Measurements from ENCODE around the gene TOP2B.

Gene TOP2B

GRCh38 chr3:25581335-25581734 is 83.4 kb downstream of the TOP2B start:
- Histone ChIP-seq H3K36me3 (ENCODE audit: insufficient read depth, low read length) (no peaks in the 10 kb centered on the region), H3K4me1 (ENCODE audit: insufficient read depth, low read length) (no peaks in the 10 kb centered on the region), H3K9me3 (ENCODE audit: low read length) (no peaks in the 10 kb centered on the region), H2AFZ (ENCODE audit: low read depth, low read length) (no peak overlapping the region), H3K27me3 (ENCODE audit: insufficient read depth, low read length) (no peaks in the 10 kb centered on the region), H3K4me3 (ENCODE audit: low read length) (no peak overlapping the region)

GRCh38 chr3:25580534-25580933 is 84.2 kb downstream of the TOP2B start:
- Histone ChIP-seq H3K4me3 (ENCODE audit: low read length) (no peak overlapping the region), H3K4me1 (ENCODE audit: insufficient read depth, low read length) (no peaks in the 10 kb centered on the region), H3K9me3 (ENCODE audit: low read length) (no peaks in the 10 kb centered on the region), H2AFZ (ENCODE audit: low read depth, low read length) (no peak overlapping the region), H3K36me3 (ENCODE audit: insufficient read depth, low read length) (no peaks in the 10 kb centered on the region), H3K27me3 (ENCODE audit: insufficient read depth, low read length) (no peaks in the 10 kb centered on the region)

- no peaks in the 10 kb centered on the region for H3K27me3 ChIP-seq (ENCODE audit: insufficient read depth, low read length)
- H3K9me3 ChIP-seq (ENCODE audit: low read length): no peaks in the 10 kb centered on the region
- no peaks in the 10 kb centered on the region for H3K36me3 ChIP-seq (ENCODE audit: insufficient read depth, low read length)
- no peak overlapping the region for H3K4me3 ChIP-seq (ENCODE audit: low read length)
- H2AFZ ChIP-seq (ENCODE audit: low read depth, low read length): no peak overlapping the region
- no peaks in the 10 kb centered on the region for H3K4me1 ChIP-seq (ENCODE audit: insufficient read depth, low read length)
These were observed 86.6 kb downstream of the TOP2B start for GRCh38 chr3:25578059-25578458.

- no peak overlapping the region for H3K4me3 ChIP-seq (ENCODE audit: low read length)
- no peaks in the 10 kb centered on the region for H3K4me1 ChIP-seq (ENCODE audit: insufficient read depth, low read length)
- H3K36me3 ChIP-seq (ENCODE audit: insufficient read depth, low read length): no peaks in the 10 kb centered on the region
- H3K27me3 ChIP-seq (ENCODE audit: insufficient read depth, low read length): no peaks in the 10 kb centered on the region
- H2AFZ ChIP-seq (ENCODE audit: low read depth, low read length): no peak overlapping the region
- no peaks in the 10 kb centered on the region for H3K9me3 ChIP-seq (ENCODE audit: low read length)
These were observed 87.8 kb downstream of the TOP2B start for GRCh38 chr3:25576831-25577454.

GRCh38 chr3:25576146-25576545 is 88.6 kb downstream of the TOP2B start:
- no peaks in the 10 kb centered on the region for H3K4me1 ChIP-seq (ENCODE audit: insufficient read depth, low read length)
- no peaks in the 10 kb centered on the region for H3K36me3 ChIP-seq (ENCODE audit: insufficient read depth, low read length)
- no peaks in the 10 kb centered on the region for H3K27me3 ChIP-seq (ENCODE audit: insufficient read depth, low read length)

GRCh38 chr3:25575001-25575400 is 89.7 kb downstream of the TOP2B start:
- Histone ChIP-seq H3K4me3 (ENCODE audit: low read length) (no peak overlapping the region), H2AFZ (ENCODE audit: low read depth, low read length) (no peak overlapping the region), H3K4me1 (ENCODE audit: insufficient read depth, low read length) (no peaks in the 10 kb centered on the region), H3K36me3 (ENCODE audit: insufficient read depth, low read length) (no peaks in the 10 kb centered on the region), H3K9me3 (ENCODE audit: low read length) (no peaks in the 10 kb centered on the region), H3K27me3 (ENCODE audit: insufficient read depth, low read length) (no peaks in the 10 kb centered on the region)

More at GRCh38 chr3:25576146-25576545, 88.6 kb downstream of the TOP2B start:
- H3K9me3 ChIP-seq (ENCODE audit: low read length): no peaks in the 10 kb centered on the region
- no peak overlapping the region for H2AFZ ChIP-seq (ENCODE audit: low read depth, low read length)
- H3K4me3 ChIP-seq (ENCODE audit: low read length): no peak overlapping the region

- H3K4me3 ChIP-seq (ENCODE audit: low read length): no peak overlapping the region
- H3K4me1 ChIP-seq (ENCODE audit: insufficient read depth, low read length): no peaks in the 10 kb centered on the region
- H3K9me3 ChIP-seq (ENCODE audit: low read length): no peaks in the 10 kb centered on the region
- H3K36me3 ChIP-seq (ENCODE audit: insufficient read depth, low read length): no peaks in the 10 kb centered on the region
- no peak overlapping the region for H2AFZ ChIP-seq (ENCODE audit: low read depth, low read length)
- no peaks in the 10 kb centered on the region for H3K27me3 ChIP-seq (ENCODE audit: insufficient read depth, low read length)
These were observed 90.4 kb downstream of the TOP2B start for GRCh38 chr3:25574172-25574765.

GRCh38 chr3:25573386-25574171 is 91.1 kb downstream of the TOP2B start:
- no peaks in the 10 kb centered on the region for H3K4me1 ChIP-seq (ENCODE audit: insufficient read depth, low read length)
- no peaks in the 10 kb centered on the region for H3K9me3 ChIP-seq (ENCODE audit: low read length)
- H3K27me3 ChIP-seq (ENCODE audit: insufficient read depth, low read length): no peaks in the 10 kb centered on the region
- H2AFZ ChIP-seq (ENCODE audit: low read depth, low read length): no peak overlapping the region
- H3K36me3 ChIP-seq (ENCODE audit: insufficient read depth, low read length): no peaks in the 10 kb centered on the region
- no peak overlapping the region for H3K4me3 ChIP-seq (ENCODE audit: low read length)

GRCh38 chr3:25572919-25573385 is 91.8 kb downstream of the TOP2B start:
- H3K4me1 ChIP-seq (ENCODE audit: insufficient read depth, low read length): no peaks in the 10 kb centered on the region
- H3K9me3 ChIP-seq (ENCODE audit: low read length): no peaks in the 10 kb centered on the region
- no peak overlapping the region for H2AFZ ChIP-seq (ENCODE audit: low read depth, low read length)
- no peaks in the 10 kb centered on the region for H3K27me3 ChIP-seq (ENCODE audit: insufficient read depth, low read length)
- no peak overlapping the region for H3K4me3 ChIP-seq (ENCODE audit: low read length)
- no peaks in the 10 kb centered on the region for H3K36me3 ChIP-seq (ENCODE audit: insufficient read depth, low read length)

GRCh38 chr3:25572336-25572735 is 92.4 kb downstream of the TOP2B start:
- Histone ChIP-seq H2AFZ (ENCODE audit: low read depth, low read length) (no peak overlapping the region), H3K9me3 (ENCODE audit: low read length) (no peaks in the 10 kb centered on the region), H3K4me1 (ENCODE audit: insufficient read depth, low read length) (no peaks in the 10 kb centered on the region)

GRCh38 chr3:25571285-25571684 is 93.4 kb downstream of the TOP2B start:
- Histone ChIP-seq H3K4me3 (ENCODE audit: low read length) (no peak overlapping the region), H3K36me3 (ENCODE audit: insufficient read depth, low read length) (no peaks in the 10 kb centered on the region), H3K4me1 (ENCODE audit: insufficient read depth, low read length) (no peaks in the 10 kb centered on the region), H3K27me3 (ENCODE audit: insufficient read depth, low read length) (no peaks in the 10 kb centered on the region), H2AFZ (ENCODE audit: low read depth, low read length) (no peak overlapping the region), H3K9me3 (ENCODE audit: low read length) (no peaks in the 10 kb centered on the region)

More at GRCh38 chr3:25572336-25572735, 92.4 kb downstream of the TOP2B start:
- no peak overlapping the region for H3K4me3 ChIP-seq (ENCODE audit: low read length)
- no peaks in the 10 kb centered on the region for H3K36me3 ChIP-seq (ENCODE audit: insufficient read depth, low read length)
- no peaks in the 10 kb centered on the region for H3K27me3 ChIP-seq (ENCODE audit: insufficient read depth, low read length)

- no peaks in the 10 kb centered on the region for H3K9me3 ChIP-seq (ENCODE audit: low read length)
- no peak overlapping the region for H2AFZ ChIP-seq (ENCODE audit: low read depth, low read length)
- no peak overlapping the region for H3K4me3 ChIP-seq (ENCODE audit: low read length)
These were observed 96.1 kb downstream of the TOP2B start for GRCh38 chr3:25568525-25569078.

More at GRCh38 chr3:25568525-25569078, 96.1 kb downstream of the TOP2B start:
- Histone ChIP-seq H3K4me1 (ENCODE audit: insufficient read depth, low read length) (no peaks in the 10 kb centered on the region), H3K27me3 (ENCODE audit: insufficient read depth, low read length) (no peaks in the 10 kb centered on the region), H3K36me3 (ENCODE audit: insufficient read depth, low read length) (no peaks in the 10 kb centered on the region)

All from neuron (in vitro differentiated cells).